Activated CD4-positive, alpha-beta T cell treated with anti-CD3 and anti-CD28 coated beads for 4 hours (primary cell): ENCODE measurements around the gene ROBO3.

ENCODE experiments used
- DNase-seq, 2 donors: peaks; one replicate each; pipeline ENCODE4 v3.0.0-alpha.2; 2020

ROBO3 gene

GRCh38 chr11:124892750-124893454, 27.7 kb downstream of the ROBO3 start:
- DNase-seq = no peak

GRCh38 chr11:124893781-124894401, 28.7 kb downstream of the ROBO3 start:
- DNase-seq = no peak

DNA sequence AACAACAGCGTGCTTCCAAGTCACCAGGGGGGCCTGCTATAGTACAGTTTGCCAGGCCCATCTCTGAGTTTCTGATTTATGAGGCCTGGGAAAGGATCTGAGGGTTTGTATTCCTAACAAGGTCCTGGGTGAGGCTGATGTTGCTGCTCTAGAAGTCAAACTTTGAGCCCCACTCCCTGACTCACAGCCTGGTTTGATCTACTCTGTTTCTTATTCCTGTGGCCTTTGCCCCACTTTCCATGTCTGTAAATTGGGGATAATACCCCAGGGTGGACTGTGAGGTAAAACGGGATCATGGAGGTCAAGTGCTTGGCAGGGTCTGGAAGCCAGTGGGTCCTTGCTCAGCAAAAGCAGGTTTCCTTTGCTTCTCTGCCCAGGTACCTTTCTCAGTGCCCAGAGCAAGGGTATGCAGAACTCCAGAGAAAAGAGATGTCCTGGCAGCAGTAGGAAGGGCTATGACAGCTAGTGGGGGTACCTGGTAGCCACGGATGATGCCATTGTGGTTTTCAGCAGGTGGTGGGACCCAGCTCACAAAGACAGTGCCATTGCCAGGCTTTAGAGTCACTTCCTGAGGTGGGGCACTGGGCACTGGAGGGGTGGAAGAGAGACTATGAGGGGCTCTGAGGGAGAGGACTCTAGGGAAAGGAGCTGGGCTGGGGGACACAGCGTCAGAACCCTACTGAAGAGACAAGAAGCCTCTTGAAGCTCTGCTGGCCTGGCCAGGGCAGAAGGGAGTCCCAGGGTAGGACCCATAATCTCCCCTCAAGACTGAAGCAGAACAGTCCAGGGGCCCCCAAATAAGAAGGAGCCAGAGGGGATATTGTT, 29.6 kb downstream of the ROBO3 start:
- no peak for DNase-seq

DNA sequence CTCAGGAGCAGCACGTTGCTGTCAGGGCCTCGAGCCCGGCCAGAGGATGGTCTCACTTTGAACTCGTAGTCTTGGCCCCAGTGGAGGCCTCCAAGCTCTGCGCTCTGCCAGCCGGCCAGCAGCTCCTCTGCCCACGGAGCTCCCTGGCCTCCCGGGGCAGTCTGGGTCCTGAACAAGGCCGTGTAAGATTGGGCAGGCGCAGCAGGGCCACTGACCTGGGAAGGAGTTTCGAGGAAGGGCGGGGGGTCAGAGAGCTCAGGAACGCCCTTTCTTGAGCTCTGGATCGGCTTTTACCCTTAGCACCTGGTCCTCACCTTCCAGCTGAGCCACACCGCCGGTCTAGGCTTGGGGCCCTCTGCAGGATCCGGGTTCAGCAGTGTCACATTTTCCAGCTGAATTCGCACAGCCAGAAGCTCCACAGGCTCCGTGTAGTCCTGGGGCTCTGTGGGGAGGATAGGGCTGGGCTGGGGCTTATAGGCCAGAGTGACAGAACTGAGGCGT, 30.3 kb downstream of the ROBO3 start:
- DNase-seq = no peak

- no peak for DNase-seq
Measured at GRCh38 chr11:124896071-124896750, 31.0 kb downstream of the ROBO3 start.

- no peak for DNase-seq
Measured at GRCh38 chr11:124896821-124897391, 31.7 kb downstream of the ROBO3 start.

GRCh38 chr11:124897674-124898262, 32.5 kb downstream of the ROBO3 start, which contains the start of gene ROBO4:
Gene ROBO4, minus strand, starts transcription at chr11:124897865. Its CDS starts 70 bp downstream, at chr11:124897795.
- DNase-seq = no peak

DNA sequence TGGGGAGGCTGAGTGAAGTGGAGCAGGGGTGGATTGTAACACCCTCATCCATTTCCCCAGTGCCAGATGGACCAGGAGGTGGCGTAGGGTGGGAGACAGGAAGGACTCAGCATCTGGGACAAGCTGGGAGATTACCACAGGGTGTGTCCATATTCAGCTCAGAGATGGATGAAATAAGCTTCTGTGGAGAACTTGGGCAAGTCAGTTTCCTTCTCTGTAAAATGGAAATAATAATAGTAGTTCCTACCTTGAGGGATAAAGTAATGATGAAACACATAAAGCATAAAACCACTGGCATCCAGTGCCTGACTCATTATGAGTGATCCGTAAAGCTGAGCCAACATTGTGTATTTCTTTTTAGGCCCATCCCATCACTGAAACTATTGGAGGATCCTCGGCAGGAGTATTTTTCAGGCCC, 33.0 kb downstream of the ROBO3 start:
- DNase-seq = no peak

DNA sequence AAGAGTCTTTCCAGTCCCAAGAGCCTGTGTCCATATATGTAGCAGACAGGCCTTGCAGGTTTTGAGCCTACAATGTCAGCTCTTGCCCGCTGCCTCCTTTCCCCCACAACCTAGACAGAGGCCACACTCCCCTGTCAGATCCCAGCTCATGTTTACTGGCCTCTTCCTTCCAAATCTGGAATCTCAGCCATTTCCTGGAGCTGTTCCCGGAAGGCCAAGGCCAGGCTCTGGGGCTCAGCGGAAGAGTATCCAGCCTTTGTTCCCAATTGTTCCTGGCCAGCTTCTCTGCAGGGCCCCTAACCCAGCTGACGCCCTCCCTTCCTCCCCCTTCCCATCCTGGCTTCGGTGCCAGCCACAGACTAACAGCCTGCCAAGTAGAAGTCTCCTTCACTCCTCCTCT, 33.5 kb downstream of the ROBO3 start:
- no peak for DNase-seq

DNA sequence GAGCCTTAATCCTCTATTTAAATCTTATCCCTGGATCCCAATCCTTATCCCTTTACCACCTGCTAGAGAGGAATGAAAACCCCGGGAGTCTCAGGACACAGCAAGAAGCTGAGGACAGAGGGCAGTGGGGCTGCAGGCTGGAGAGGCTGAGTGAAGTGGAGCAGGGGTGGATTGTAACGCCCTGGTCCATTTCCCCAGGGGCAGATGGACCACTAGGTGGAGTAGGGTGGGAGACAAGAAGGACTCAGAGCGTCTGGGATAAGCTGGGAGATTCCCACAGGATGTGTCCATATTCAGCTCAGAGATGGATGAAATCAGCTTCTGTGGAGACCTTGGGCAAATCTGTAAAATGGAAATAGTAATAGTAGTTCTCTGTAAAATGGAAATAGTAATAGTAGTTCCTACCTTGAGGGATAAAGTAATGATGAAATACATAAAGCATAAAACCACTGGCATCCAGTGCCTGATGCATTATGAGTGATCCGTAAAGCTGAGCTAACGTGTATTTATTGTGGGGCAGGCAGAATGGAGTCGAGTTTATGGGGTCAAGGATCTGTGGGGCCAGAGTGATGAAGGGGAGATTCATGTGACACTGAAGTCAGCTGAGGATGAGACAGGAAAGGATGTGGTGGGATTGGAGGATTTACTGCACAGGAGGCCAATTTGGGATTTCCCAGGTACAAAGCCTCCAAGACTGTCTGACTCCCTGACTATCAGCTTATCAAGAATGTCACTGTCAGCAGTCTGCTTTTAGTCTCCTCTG, 34.3 kb downstream of the ROBO3 start:
- DNase-seq = no peak

DNA sequence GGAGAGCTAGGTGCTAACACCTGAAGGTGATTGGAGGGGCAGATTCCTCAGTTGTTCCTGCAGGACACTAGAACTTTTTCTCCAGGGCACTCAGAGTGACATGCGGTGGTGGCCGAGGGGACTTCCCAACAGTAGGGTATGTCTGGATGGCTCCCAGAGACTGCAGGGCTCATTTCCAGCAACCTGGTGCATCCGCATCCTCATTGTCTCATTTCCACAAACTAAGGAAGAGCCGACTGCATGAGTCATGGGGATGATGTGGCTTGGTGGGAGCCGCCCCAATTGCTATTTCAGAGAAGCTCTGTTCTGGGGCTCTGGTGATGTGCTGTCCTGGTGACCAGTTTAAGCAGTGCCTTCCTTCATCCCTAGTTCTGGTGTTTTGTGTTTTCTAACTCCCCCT, 35.2 kb downstream of the ROBO3 start:
- no peak for DNase-seq

GRCh38 chr11:124902616-124903015, 37.4 kb downstream of the ROBO3 start:
- DNase-seq = no peak

DNA sequence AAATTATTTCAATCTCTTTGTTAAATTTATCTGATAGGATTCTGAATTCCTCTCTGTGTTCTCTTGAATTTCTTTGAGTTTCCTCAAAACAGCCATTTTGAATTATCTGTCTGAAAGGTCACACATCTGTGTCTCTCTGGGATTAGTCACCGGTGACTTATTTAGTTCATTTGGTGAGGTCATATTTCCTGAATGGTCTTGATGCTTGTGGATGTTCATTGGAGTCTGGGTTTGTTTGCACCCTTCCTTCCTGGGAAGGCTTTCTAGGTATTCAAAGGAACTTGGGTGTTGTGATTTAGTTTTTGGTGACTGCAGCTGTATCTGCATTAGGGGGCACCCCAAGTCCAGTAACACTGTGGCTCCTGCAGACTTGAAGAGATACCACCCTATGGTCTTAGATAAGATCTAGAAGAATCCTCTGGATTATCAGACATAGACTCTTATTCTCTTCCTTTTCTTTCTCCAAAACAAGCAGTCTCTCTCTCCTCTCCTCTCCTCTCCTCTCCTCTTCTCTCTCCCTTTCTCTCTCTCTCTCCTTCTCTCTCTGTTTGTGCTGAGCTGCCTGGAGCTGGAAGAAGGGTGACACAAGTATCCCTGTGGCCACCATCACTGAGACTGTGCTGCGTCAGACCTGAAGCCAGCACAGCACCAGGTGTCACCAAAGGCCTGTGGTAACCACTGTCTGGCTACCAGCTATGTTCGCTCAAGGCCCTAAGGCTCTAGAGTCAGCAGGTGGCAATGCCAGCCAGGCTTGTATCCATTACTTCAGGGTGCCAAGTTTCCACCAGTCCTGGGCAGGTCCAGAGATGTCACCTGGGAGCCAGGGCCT, 50.5 kb downstream of the ROBO3 start:
- DNase-seq = peak in 1 of 2 donors; percentile 6

GRCh38 chr11:124916370-124916710, 51.1 kb downstream of the ROBO3 start:
- DNase-seq = no peak

DNA sequence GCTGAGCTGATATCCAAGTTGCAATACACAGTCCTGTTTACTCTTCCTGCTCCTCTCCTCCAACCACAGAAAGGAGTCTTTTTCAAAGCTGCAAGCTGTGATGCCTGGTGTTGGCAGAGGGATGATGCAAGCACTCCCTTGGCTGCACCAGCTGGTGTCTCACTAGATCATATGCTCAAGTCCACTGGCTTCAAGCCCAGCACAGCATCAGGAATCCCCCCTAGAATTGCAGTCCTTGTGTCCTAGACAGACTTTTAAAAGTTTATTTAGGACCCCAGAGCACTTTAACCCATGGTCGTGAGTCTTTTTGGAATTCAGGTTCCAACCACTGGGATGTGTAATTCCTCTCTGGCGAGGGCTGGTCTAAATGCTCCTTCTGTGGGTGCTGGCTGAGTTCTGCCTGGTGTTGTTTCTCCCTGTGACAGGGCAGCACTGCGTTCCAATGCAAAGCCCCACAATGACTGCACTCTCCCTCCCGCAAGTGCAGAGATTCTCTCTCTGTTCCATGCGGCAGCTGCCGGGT, 51.9 kb downstream of the ROBO3 start:
- no peak for DNase-seq

DNA sequence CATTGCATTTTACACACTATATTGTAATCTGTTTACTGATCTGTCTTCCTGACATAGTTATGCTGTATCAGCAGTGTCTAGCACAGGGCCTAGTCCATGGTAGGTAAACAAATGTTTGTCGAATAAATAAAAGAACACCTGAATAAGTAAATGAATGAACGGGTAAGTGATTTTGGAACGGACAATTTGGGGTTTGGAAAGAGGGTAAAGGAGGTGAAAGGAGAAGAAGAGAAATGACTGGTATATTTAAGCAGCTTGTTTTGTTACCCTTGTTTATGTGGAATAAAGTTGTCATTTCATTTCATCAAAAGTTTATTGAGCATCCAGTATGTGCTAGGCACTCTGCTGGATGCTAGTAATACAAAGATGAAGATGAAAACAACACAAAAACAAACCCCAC, 53.7 kb downstream of the ROBO3 start, which contains the start of gene HEPN1:
Gene HEPN1, plus strand, starts transcription at position 301 of the 400 bp plus-strand sequence.
- no peak for DNase-seq

- DNase-seq = no peak
Measured at GRCh38 chr11:124919898-124920297, 54.7 kb downstream of the ROBO3 start.

DNA sequence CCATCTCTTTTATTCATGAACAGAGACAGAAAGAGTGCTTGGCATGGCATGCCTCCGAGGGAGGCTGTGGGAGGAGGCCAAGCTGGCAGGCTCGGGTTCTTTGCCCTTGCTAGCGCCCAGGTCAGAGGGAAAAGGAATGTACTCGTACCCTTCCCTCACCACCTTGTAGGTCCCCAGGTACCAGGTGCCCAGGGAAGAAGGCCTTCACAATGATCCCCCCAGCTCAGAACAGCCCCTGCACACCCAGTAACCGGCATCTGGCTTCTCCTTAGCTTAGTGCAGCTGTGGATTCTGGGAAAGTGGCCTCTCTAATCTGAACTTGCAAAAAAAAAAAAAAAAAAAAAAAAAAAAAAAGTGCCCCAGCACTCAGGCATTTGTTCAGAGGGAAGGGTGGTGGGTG, 55.1 kb downstream of the ROBO3 start:
- no peak for DNase-seq

- peak; percentile 74 to 80 for DNase-seq
Measured at GRCh38 chr11:124920870-124921609, 55.8 kb downstream of the ROBO3 start.
